WTC11 (cell line): Measurements from ENCODE around the gene LCE1E. TPM values are rescaled to one million over a fixed set of nuclear protein-coding genes. Genes with fewer than 3 reads are reported as not detected.

Experiments
- ATAC-seq: fragments of 200-7000 bp; cut with Tn5 transposase; 2 replicates; pipeline ENCODE4 v1.10.0; 2021; ENCODE audit warnings: mild to moderate bottlenecking, moderate library complexity
- CTCF ChIA-PET: fragments of 300-600 bp; sonication (Branson Sonifier 250); formaldehyde crosslinking; loops from one replicate; lab custom pipeline; 2021; ENCODE audit warnings: antibody characterized with exemption; lab: Charles Lee
- POLR2A ChIA-PET: fragments of 350-600 bp; sonication (Branson Sonifier 250); formaldehyde crosslinking; loops from one replicate; lab custom pipeline; 2021; ENCODE audit warnings: antibody characterized with exemption; lab: Charles Lee
- DNase-seq: peaks from one replicate; pipeline ENCODE4 v3.0.0; 2021; ENCODE audit warnings: low spot score
- H3K27ac Mint-ChIP-seq: 2 replicates; pipeline ENCODE4 v1.8.0; 2021; ENCODE audit warnings: mixed read lengths
- H3K27me3 Mint-ChIP-seq: 2 replicates; pipeline ENCODE4 v1.8.0; 2021; ENCODE audit warnings: low read depth, mild to moderate bottlenecking, moderate library complexity, mixed read lengths
- H3K36me3 Mint-ChIP-seq: 2 replicates; pipeline ENCODE4 v1.8.0; 2021; ENCODE audit warnings: mixed read lengths
- H3K4me1 Mint-ChIP-seq: 2 replicates; pipeline ENCODE4 v1.8.0; 2022; ENCODE audit warnings: mixed read lengths
- H3K4me3 Mint-ChIP-seq: 2 replicates; pipeline ENCODE4 v1.8.0; 2021; ENCODE audit warnings: mild to moderate bottlenecking, moderate library complexity, mixed read lengths
- H3K9me3 Mint-ChIP-seq: 2 replicates; pipeline ENCODE4 v1.8.0; 2021; ENCODE audit warnings: mixed read lengths
- ATF1 ChIP-seq: sonication (generic); formaldehyde crosslinking; IDR thresholded peaks from 2 replicates; pipeline ENCODE4 v1.8.1; 2023; ENCODE audit warnings: mild to moderate bottlenecking, moderate library complexity, missing genetic modification reagents
- FOXP1 ChIP-seq: sonication (generic); formaldehyde crosslinking; IDR thresholded peaks from 2 replicates; pipeline ENCODE4 v1.8.0; 2022; ENCODE audit warnings: missing genetic modification reagents, mild to moderate bottlenecking, moderate library complexity, borderline replicate concordance
- GRHL2 ChIP-seq: fragments of 250-450 bp; sonication (Bioruptor Pico); IDR thresholded peaks from 2 replicates; pipeline ENCODE4 v1.8.0; 2022; ENCODE audit warnings: mild to moderate bottlenecking, moderate library complexity; ENCODE audit not compliant: insufficient replicate concordance, severe bottlenecking
- GTF2I ChIP-seq: fragments of 250-450 bp; sonication (Bioruptor Pico); conservative IDR thresholded peaks from 2 replicates; pipeline ENCODE4 v1.4.0; 2021; ENCODE audit warnings: mild to moderate bottlenecking
- HMGA2 ChIP-seq: fragments of 250-450 bp; sonication (Bioruptor Pico); IDR thresholded peaks from 2 replicates; pipeline ENCODE4 v1.4.0; 2021; ENCODE audit warnings: mild to moderate bottlenecking, moderate library complexity
- JUN ChIP-seq: sonication (generic); formaldehyde crosslinking; IDR thresholded peaks from 2 replicates; pipeline ENCODE4 v1.8.0; 2023; ENCODE audit warnings: mild to moderate bottlenecking, missing genetic modification reagents
- MYBL2 ChIP-seq: sonication (generic); formaldehyde crosslinking; IDR thresholded peaks from 2 replicates; pipeline ENCODE4 v1.8.1; 2023; ENCODE audit warnings: mild to moderate bottlenecking, moderate library complexity, missing genetic modification reagents
- NFE2L1 ChIP-seq: sonication (generic); formaldehyde crosslinking; IDR thresholded peaks from 2 replicates; pipeline ENCODE4 v1.8.1; 2023; ENCODE audit warnings: missing genetic modification reagents
- NR2C2 ChIP-seq: sonication (generic); formaldehyde crosslinking; IDR thresholded peaks from 2 replicates; pipeline ENCODE4 v1.8.0; 2022; ENCODE audit warnings: mild to moderate bottlenecking, missing genetic modification reagents
- OVOL2 ChIP-seq: fragments of 250-450 bp; sonication (Bioruptor Pico); IDR thresholded peaks from 2 replicates; pipeline ENCODE4 v1.9.0; 2021; ENCODE audit warnings: mild to moderate bottlenecking, borderline replicate concordance
- TCF7 ChIP-seq: sonication (generic); formaldehyde crosslinking; IDR thresholded peaks from 2 replicates; pipeline ENCODE4 v1.8.0; 2022; ENCODE audit warnings: mild to moderate bottlenecking, low read depth, missing genetic modification reagents, moderate library complexity
- TEAD1 ChIP-seq: sonication (generic); formaldehyde crosslinking; IDR thresholded peaks from 2 replicates; pipeline ENCODE4 v1.8.0; 2022; ENCODE audit warnings: mild to moderate bottlenecking, missing genetic modification reagents
- TEAD4 ChIP-seq: sonication (generic); formaldehyde crosslinking; IDR thresholded peaks from 2 replicates; pipeline ENCODE4 v1.8.0; 2022; ENCODE audit warnings: mild to moderate bottlenecking, missing genetic modification reagents
- ZNF219 ChIP-seq: sonication (generic); formaldehyde crosslinking; IDR thresholded peaks from 2 replicates; pipeline ENCODE4 v1.8.0; 2023; ENCODE audit warnings: missing genetic modification reagents, mild to moderate bottlenecking, borderline replicate concordance
- total RNA-seq: library from RNA; stranded (reverse); gene quantifications from 3 replicates; pipeline ENCODE4 v1.2.3, GENCODE V29; 2021
- TF ChIP-seq, protein P1 (sequence below): sonication (generic); formaldehyde crosslinking; IDR thresholded peaks from 2 replicates; pipeline ENCODE4 v1.8.0; 2022; ENCODE audit warnings: mild to moderate bottlenecking, missing genetic modification reagents
- TF ChIP-seq, protein P2 (sequence below): sonication (generic); formaldehyde crosslinking; conservative IDR thresholded peaks from 2 replicates; pipeline ENCODE4 v1.8.1; 2023; ENCODE audit warnings: mild to moderate bottlenecking, low read depth, missing genetic modification reagents, moderate library complexity
- TF ChIP-seq, protein P3 (sequence below): sonication (generic); formaldehyde crosslinking; IDR thresholded peaks from 2 replicates; pipeline ENCODE4 v1.8.1; 2022; ENCODE audit warnings: mild to moderate bottlenecking, missing genetic modification reagents, moderate library complexity, borderline replicate concordance
- TF ChIP-seq, protein P4 (sequence below): sonication (generic); formaldehyde crosslinking; IDR thresholded peaks from 2 replicates; pipeline ENCODE4 v1.8.0; 2022; ENCODE audit warnings: mild to moderate bottlenecking, missing genetic modification reagents
- TF ChIP-seq, protein P5 (sequence below): sonication (generic); formaldehyde crosslinking; IDR thresholded peaks from 2 replicates; pipeline ENCODE4 v1.8.1; 2023; ENCODE audit warnings: mild to moderate bottlenecking, missing genetic modification reagents, moderate library complexity
- TF ChIP-seq, protein P6 (sequence below): fragments of 250-450 bp; sonication (Bioruptor Pico); IDR thresholded peaks from 2 replicates; pipeline ENCODE4 v1.8.0; 2021; ENCODE audit warnings: mild to moderate bottlenecking

Gene LCE1E
- total RNA-seq, 1 experiment from 2014 or later, result not detected

DNA sequence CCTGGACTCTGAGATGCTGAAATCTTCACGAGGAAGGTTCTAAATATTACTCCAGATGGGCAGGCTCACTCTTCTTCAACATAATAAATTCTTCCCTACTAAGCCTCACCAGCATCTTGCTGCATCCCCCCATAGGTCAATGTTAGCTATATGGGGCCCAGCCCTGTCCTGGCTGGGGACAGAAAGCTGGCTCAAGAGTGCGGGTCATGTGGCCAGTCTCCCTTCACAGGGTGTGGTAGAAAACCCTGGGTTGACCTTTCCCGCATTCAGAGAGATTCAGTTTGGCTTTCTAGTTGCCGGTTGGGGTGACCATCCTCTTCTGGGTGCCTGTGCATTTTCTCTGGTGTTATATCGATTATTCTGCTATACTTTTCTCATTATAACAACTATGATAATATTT lies 48.1 kb upstream of the LCE1E start:
- H3K4me1 Mint-ChIP-seq, result no peaks in the 10 kb centered on the region
- H3K36me3 Mint-ChIP-seq, result peaks cover 86% of the 10 kb centered on the region
- no peak for TF ChIP-seq TEAD4 (CRISPR knock-in tag)
- no peak for TF ChIP-seq GTF2I
- no peak for TF ChIP-seq NR2C2 (CRISPR knock-in tag)
- TF ChIP-seq ZNF219, result no peak
- TF ChIP-seq, protein P1, sequence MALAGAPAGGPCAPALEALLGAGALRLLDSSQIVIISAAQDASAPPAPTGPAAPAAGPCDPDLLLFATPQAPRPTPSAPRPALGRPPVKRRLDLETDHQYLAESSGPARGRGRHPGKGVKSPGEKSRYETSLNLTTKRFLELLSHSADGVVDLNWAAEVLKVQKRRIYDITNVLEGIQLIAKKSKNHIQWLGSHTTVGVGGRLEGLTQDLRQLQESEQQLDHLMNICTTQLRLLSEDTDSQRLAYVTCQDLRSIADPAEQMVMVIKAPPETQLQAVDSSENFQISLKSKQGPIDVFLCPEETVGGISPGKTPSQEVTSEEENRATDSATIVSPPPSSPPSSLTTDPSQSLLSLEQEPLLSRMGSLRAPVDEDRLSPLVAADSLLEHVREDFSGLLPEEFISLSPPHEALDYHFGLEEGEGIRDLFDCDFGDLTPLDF (CRISPR knock-in tag), result no peak
- no peak for TF ChIP-seq ATF1 (CRISPR knock-in tag)
- TF ChIP-seq OVOL2 (CRISPR knock-in tag), result no peak
- TF ChIP-seq, protein P2, sequence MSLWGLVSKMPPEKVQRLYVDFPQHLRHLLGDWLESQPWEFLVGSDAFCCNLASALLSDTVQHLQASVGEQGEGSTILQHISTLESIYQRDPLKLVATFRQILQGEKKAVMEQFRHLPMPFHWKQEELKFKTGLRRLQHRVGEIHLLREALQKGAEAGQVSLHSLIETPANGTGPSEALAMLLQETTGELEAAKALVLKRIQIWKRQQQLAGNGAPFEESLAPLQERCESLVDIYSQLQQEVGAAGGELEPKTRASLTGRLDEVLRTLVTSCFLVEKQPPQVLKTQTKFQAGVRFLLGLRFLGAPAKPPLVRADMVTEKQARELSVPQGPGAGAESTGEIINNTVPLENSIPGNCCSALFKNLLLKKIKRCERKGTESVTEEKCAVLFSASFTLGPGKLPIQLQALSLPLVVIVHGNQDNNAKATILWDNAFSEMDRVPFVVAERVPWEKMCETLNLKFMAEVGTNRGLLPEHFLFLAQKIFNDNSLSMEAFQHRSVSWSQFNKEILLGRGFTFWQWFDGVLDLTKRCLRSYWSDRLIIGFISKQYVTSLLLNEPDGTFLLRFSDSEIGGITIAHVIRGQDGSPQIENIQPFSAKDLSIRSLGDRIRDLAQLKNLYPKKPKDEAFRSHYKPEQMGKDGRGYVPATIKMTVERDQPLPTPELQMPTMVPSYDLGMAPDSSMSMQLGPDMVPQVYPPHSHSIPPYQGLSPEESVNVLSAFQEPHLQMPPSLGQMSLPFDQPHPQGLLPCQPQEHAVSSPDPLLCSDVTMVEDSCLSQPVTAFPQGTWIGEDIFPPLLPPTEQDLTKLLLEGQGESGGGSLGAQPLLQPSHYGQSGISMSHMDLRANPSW, result no peak
- no peak for TF ChIP-seq MYBL2
- TF ChIP-seq GRHL2, result no peak
- TF ChIP-seq FOXP1 (CRISPR knock-in tag), result no peak
- no peak for TF ChIP-seq NFE2L1 (CRISPR knock-in tag)
- TF ChIP-seq TEAD1 (CRISPR knock-in tag), result no peak
- TF ChIP-seq, protein P3, sequence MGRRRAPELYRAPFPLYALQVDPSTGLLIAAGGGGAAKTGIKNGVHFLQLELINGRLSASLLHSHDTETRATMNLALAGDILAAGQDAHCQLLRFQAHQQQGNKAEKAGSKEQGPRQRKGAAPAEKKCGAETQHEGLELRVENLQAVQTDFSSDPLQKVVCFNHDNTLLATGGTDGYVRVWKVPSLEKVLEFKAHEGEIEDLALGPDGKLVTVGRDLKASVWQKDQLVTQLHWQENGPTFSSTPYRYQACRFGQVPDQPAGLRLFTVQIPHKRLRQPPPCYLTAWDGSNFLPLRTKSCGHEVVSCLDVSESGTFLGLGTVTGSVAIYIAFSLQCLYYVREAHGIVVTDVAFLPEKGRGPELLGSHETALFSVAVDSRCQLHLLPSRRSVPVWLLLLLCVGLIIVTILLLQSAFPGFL (CRISPR knock-in tag), result no peak
- TF ChIP-seq, protein P4, sequence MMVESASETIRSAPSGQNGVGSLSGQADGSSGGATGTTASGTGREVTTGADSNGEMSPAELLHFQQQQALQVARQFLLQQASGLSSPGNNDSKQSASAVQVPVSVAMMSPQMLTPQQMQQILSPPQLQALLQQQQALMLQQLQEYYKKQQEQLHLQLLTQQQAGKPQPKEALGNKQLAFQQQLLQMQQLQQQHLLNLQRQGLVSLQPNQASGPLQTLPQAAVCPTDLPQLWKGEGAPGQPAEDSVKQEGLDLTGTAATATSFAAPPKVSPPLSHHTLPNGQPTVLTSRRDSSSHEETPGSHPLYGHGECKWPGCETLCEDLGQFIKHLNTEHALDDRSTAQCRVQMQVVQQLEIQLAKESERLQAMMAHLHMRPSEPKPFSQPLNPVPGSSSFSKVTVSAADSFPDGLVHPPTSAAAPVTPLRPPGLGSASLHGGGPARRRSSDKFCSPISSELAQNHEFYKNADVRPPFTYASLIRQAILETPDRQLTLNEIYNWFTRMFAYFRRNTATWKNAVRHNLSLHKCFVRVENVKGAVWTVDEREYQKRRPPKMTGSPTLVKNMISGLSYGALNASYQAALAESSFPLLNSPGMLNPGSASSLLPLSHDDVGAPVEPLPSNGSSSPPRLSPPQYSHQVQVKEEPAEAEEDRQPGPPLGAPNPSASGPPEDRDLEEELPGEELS, result no peak
- TF ChIP-seq, protein P5, sequence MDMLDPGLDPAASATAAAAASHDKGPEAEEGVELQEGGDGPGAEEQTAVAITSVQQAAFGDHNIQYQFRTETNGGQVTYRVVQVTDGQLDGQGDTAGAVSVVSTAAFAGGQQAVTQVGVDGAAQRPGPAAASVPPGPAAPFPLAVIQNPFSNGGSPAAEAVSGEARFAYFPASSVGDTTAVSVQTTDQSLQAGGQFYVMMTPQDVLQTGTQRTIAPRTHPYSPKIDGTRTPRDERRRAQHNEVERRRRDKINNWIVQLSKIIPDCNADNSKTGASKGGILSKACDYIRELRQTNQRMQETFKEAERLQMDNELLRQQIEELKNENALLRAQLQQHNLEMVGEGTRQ (CRISPR knock-in tag), result no peak
- TF ChIP-seq, protein P6, sequence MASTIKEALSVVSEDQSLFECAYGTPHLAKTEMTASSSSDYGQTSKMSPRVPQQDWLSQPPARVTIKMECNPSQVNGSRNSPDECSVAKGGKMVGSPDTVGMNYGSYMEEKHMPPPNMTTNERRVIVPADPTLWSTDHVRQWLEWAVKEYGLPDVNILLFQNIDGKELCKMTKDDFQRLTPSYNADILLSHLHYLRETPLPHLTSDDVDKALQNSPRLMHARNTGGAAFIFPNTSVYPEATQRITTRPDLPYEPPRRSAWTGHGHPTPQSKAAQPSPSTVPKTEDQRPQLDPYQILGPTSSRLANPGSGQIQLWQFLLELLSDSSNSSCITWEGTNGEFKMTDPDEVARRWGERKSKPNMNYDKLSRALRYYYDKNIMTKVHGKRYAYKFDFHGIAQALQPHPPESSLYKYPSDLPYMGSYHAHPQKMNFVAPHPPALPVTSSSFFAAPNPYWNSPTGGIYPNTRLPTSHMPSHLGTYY (CRISPR knock-in tag), result no peak
- TF ChIP-seq HMGA2 (CRISPR knock-in tag), result no peak
- TF ChIP-seq JUN, result no peak
- TF ChIP-seq TCF7 (CRISPR knock-in tag), result no peak
- no peak overlapping the region for H3K4me3 Mint-ChIP-seq
- H3K9me3 Mint-ChIP-seq, result peaks cover 94% of the 10 kb centered on the region
- ChIA-PET CTCF (no interaction called here), POLR2A (no interaction called here)
- peaks cover 11% of the 10 kb centered on the region for H3K27me3 Mint-ChIP-seq
- DNase-seq (no peak), ATAC-seq (no peak)
- H3K27ac Mint-ChIP-seq, result no peak overlapping the region
